ENCODE measurements around the gene NDP. TPM values are rescaled to one million over a fixed set of nuclear protein-coding genes. Genes with fewer than 3 reads are reported as not detected.

The NDP gene
- total RNA-seq, 1 experiment from 2014 or later, result 1.5 TPM

DNA sequence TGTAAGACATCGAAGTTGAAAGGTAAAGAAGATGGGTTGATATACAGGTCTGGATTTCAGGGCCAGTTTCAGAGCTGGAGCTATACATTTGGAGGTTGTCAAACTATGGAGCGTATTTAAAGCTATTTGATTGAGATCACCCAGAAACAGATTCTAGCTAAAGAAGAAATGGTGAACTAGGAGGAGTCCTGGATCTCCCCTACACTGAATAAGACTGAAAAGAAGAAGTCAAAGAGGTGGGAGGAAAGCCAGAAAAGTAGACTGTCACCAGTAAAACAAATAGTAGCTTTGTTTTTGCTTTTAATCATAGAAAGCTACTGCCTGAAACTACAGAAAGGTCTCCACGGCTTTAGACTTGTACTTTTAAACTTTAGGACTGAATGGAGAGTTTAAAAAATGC is 5.0 kb upstream of the NDP start:
- Mint-ChIP-seq H3K27me3 (ENCODE audit: unreplicated experiment) (no peaks in the 10 kb centered on the region), H3K9me3 (ENCODE audit: low read depth, unreplicated experiment) (no peaks in the 10 kb centered on the region), H3K27ac (ENCODE audit: unreplicated experiment) (no peak overlapping the region), H3K4me3 (ENCODE audit: low read depth, unreplicated experiment) (no peak overlapping the region), H3K36me3 (ENCODE audit: insufficient read depth, unreplicated experiment) (peaks cover 9% of the 10 kb centered on the region), H3K4me1 (ENCODE audit: low read depth, unreplicated experiment) (peaks cover 4% of the 10 kb centered on the region)
- TF ChIP-seq, protein P1, sequence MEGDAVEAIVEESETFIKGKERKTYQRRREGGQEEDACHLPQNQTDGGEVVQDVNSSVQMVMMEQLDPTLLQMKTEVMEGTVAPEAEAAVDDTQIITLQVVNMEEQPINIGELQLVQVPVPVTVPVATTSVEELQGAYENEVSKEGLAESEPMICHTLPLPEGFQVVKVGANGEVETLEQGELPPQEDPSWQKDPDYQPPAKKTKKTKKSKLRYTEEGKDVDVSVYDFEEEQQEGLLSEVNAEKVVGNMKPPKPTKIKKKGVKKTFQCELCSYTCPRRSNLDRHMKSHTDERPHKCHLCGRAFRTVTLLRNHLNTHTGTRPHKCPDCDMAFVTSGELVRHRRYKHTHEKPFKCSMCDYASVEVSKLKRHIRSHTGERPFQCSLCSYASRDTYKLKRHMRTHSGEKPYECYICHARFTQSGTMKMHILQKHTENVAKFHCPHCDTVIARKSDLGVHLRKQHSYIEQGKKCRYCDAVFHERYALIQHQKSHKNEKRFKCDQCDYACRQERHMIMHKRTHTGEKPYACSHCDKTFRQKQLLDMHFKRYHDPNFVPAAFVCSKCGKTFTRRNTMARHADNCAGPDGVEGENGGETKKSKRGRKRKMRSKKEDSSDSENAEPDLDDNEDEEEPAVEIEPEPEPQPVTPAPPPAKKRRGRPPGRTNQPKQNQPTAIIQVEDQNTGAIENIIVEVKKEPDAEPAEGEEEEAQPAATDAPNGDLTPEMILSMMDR (IDR thresholded peaks at IDR 0.05; ENCODE audit: unreplicated experiment), result no peak
- BruUV-seq (replicated peaks), result no TSS peak
- intact Hi-C loops (cut with micrococcal nuclease; ENCODE audit: unreplicated experiment), result loop anchor here (10.0 kb wide), 1 partner anchor 197 kb away; no protein-coding TSS in a partner anchor
- CTCF ChIA-PET, result interaction anchor here (0.6 kb wide), 1 partner anchor 211 kb away, joined by 3 read pairs; no protein-coding TSS in a partner anchor
- no peak for DNase-seq

DNA sequence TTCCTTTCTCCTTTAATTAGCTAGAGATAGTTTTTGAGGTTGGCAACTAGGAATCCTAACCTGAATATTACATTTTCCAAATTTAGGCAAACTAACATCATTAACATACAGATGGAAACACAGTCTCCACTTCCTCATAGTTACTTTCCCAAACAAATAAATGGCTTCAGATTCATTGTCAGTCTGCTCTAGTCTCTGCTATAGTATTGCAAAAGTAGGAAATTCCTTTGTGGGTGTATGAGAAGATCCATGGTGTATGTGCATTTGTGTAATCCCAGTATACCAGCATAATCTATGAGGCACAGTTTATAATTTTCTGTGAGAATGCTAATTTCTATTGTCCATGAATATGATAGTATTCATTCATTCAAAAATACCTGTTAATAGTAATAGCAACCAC is 3.0 kb upstream of the NDP start:
- CTCF ChIA-PET, result no interaction called here
- Mint-ChIP-seq H3K36me3 (ENCODE audit: insufficient read depth, unreplicated experiment) (peaks cover 12% of the 10 kb centered on the region), H3K27ac (ENCODE audit: unreplicated experiment) (no peak overlapping the region), H3K4me3 (ENCODE audit: low read depth, unreplicated experiment) (no peak overlapping the region), H3K27me3 (ENCODE audit: unreplicated experiment) (no peaks in the 10 kb centered on the region), H3K9me3 (ENCODE audit: low read depth, unreplicated experiment) (no peaks in the 10 kb centered on the region), H3K4me1 (ENCODE audit: low read depth, unreplicated experiment) (peaks cover 17% of the 10 kb centered on the region)
- no TSS peak for BruUV-seq (replicated peaks)
- DNase-seq, result no peak
- TF ChIP-seq, protein P1 (IDR thresholded peaks at IDR 0.05; ENCODE audit: unreplicated experiment), result no peak
- intact Hi-C loops (cut with micrococcal nuclease; ENCODE audit: unreplicated experiment), result loop anchor here (10.0 kb wide), 1 partner anchor 199 kb away; no protein-coding TSS in a partner anchor

DNA sequence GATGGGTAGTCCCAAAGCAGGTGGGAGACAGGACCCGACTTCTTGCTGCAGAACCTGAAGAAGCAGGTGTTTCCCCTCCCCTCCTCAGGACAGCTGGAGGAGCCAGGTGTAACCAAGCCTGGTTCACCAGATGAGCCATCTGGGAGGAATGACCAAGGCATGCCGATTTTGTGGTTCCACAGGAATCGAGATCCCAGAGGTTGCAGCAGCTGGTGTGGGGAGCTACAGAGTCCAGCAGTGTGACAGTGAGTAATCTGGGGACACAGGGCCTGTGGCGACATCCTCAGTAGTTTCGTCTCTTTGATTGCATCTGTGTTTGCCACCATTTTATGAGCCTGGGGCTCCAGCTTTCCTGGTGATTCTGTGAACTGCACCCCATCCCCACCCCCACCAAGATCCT is 2.6 kb upstream of the NDP start:
- no peak for DNase-seq
- CTCF ChIA-PET, result no interaction called here
- no peaks in the 10 kb centered on the region for H3K9me3 Mint-ChIP-seq (ENCODE audit: low read depth, unreplicated experiment)
- no peak overlapping the region for H3K27ac Mint-ChIP-seq (ENCODE audit: unreplicated experiment)
- peaks cover 17% of the 10 kb centered on the region for H3K4me1 Mint-ChIP-seq (ENCODE audit: low read depth, unreplicated experiment)
- no TSS peak for BruUV-seq (replicated peaks)
- no peaks in the 10 kb centered on the region for H3K27me3 Mint-ChIP-seq (ENCODE audit: unreplicated experiment)
- H3K36me3 Mint-ChIP-seq (ENCODE audit: insufficient read depth, unreplicated experiment), result peaks cover 12% of the 10 kb centered on the region
- H3K4me3 Mint-ChIP-seq (ENCODE audit: low read depth, unreplicated experiment), result no peak overlapping the region
- intact Hi-C loops (cut with micrococcal nuclease; ENCODE audit: unreplicated experiment), result loop anchor here (10.0 kb wide), 1 partner anchor 199 kb away; no protein-coding TSS in a partner anchor
- TF ChIP-seq, protein P1 (IDR thresholded peaks at IDR 0.05; ENCODE audit: unreplicated experiment), result no peak

DNA sequence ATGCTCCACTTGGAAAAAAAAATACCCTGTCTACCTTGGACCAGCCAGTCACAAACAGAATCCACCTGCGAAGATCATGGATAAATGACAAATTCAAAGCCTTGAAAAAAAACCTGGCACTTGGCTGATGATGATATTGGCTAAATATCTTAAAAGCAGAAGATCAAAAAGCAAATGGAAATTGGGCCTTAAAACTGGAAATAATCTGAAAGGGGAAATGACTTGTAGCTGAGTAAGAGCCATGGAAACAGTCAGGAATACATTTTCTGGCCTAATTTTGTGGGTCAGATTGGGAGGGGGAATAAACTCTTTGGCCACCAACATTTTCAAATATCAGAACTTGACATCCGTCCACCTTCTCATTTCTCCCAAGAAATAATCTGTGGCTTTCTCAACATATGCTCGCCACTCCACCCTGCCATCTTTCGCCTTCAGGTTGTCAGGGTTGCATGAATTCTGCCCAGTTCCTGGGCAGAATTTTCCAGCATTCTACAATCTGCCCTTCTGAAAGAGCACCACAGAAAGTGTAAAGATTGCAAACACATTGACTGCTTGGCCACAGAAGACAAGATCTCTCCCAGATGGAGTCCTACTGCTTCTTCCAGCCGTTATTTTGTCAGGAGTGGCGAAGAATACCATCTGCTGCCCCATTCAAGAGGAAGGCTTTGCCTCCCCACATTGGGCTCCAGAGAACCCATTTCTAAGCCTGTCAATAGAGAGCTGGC is 1.7 kb upstream of the NDP start:
- H3K27me3 Mint-ChIP-seq (ENCODE audit: unreplicated experiment), result no peaks in the 10 kb centered on the region
- H3K4me3 Mint-ChIP-seq (ENCODE audit: low read depth, unreplicated experiment), result no peak overlapping the region
- no peak overlapping the region for H3K27ac Mint-ChIP-seq (ENCODE audit: unreplicated experiment)
- no TSS peak for BruUV-seq (replicated peaks)
- peaks cover 12% of the 10 kb centered on the region for H3K36me3 Mint-ChIP-seq (ENCODE audit: insufficient read depth, unreplicated experiment)
- H3K4me1 Mint-ChIP-seq (ENCODE audit: low read depth, unreplicated experiment), result peaks cover 23% of the 10 kb centered on the region
- CTCF ChIA-PET, result no interaction called here
- intact Hi-C loops (cut with micrococcal nuclease; ENCODE audit: unreplicated experiment), result loop anchor here (5.0 to 10.0 kb wide), 3 partner anchors 37 to 200 kb away; no protein-coding TSS in a partner anchor
- TF ChIP-seq, protein P1 (IDR thresholded peaks at IDR 0.05; ENCODE audit: unreplicated experiment), result no peak
- no peaks in the 10 kb centered on the region for H3K9me3 Mint-ChIP-seq (ENCODE audit: low read depth, unreplicated experiment)
- DNase-seq, result no peak
